Measurements from ENCODE around the gene SYT5.

Gene SYT5

DNA sequence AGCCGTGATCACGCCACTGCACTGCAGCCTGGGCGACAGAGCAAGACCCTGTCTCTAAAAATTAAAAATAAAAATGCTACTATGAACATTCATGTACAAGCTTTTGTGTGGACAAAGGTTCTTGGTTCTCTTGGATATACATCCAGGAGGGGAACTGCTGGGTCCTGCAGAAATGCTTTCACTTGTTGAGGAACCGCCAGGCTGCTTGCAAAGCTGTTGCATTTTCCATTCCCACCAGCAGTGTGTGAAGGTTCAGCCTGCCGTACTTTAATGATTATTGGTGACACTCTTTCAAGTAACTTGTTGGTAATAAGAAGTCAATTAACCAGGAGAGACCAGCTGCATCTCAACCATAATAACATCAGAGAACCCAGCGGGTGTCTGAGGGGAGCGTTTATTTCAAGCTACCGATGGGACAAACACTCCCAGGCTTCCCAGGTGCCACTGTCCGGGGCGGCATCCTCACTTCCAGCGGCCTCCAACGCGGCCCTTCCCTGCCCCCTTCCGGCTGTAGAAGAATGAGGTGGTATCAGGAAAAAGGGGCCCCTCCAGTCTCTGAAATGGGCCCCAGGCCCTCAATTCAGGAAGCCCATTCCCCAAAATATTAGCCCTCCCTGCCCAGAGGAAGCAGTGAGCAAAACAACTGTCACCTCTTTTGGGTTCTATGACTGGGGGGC is 47.5 kb downstream of the SYT5 start:
- Mint-ChIP-seq H3K4me3 (no peak overlapping the region), H3K4me1 (ENCODE audit: low read depth) (no peaks in the 10 kb centered on the region), H3K27me3 (ENCODE audit: low read depth) (peaks cover 24% of the 10 kb centered on the region), H3K9me3 (no peaks in the 10 kb centered on the region), H3K27ac (no peak overlapping the region), H3K36me3 (ENCODE audit: low read depth) (no peaks in the 10 kb centered on the region)
- DNase-seq (ENCODE audit: low spot score) = no peak

DNA sequence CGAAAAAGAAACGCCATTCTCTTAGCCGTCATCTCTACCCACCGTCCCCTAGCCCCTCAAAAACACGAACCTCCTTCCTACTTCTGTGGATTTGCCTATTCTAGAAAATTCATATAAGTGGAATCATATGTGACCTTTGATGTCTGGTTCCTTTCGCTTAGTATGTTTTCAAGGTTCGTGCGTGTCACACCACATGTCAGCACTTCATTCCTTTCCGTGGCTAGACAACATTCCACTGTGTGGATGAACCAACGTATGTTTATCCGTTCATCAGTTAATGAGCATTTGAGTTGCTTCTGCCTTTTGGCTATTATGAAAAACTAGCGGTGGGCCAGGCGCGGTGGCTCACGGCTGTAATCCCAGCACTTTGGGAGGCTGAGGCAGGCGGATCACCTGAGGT is 48.7 kb downstream of the SYT5 start:
- Mint-ChIP-seq H3K27me3 (ENCODE audit: low read depth) (peaks cover 31% of the 10 kb centered on the region), H3K4me3 (no peak overlapping the region)
- DNase-seq (ENCODE audit: low spot score) = no peak

More for the DNA sequence above, 48.7 kb downstream of the SYT5 start:
- H3K36me3 Mint-ChIP-seq (ENCODE audit: low read depth) = no peaks in the 10 kb centered on the region
- no peak overlapping the region for H3K27ac Mint-ChIP-seq
- no peaks in the 10 kb centered on the region for H3K4me1 Mint-ChIP-seq (ENCODE audit: low read depth)
- H3K9me3 Mint-ChIP-seq = no peaks in the 10 kb centered on the region

Measured in T-helper 2 cell treated with Interferon-gamma antibody and Interleukin-4, amounts not matched to agents 5 μg/mL and 100 μg/mL, for 36 hours (primary cell).